Tibial nerve (tissue), 4 donors: Measurements from ENCODE around the gene SRSF10. TPM values are rescaled to one million over a fixed set of nuclear protein-coding genes. Genes with fewer than 3 reads are reported as not detected.
"Not testable (repeated sequence)": the region's sequence is repeated elsewhere in the genome, so short reads cannot be mapped to it uniquely, and the experiment has no call there.

Source experiments
- DNase-seq, 2 donors: peaks; one replicate each; pipeline ENCODE4 v3.0.0-alpha.2; 2019; ENCODE audit warnings: low spot score in 2 of 2
- H3K27ac ChIP-seq, 4 donors: fragments of 200-600 bp; sonication (generic) in 3 of 4; one replicate each; pipeline ENCODE4 v1.5.1; 2017 to 2019; ENCODE audit warnings: mild to moderate bottlenecking in 1 of 4
- H3K27me3 ChIP-seq, 2 donors: fragments of 200-600 bp; sonication (generic) in 1 of 2; one replicate each; pipeline versions ENCODE4 v1.5.1 to v1.6.0; 2017 to 2019
- H3K36me3 ChIP-seq, 3 donors: fragments of 200-600 bp; sonication (generic); one replicate each; pipeline ENCODE4 v1.5.1; 2018 to 2019
- H3K4me1 ChIP-seq, 4 donors: fragments of 200-600 bp; sonication (generic) in 3 of 4; one replicate each; pipeline ENCODE4 v1.5.1; 2017 to 2019
- H3K4me3 ChIP-seq, 4 donors: fragments of 200-600 bp; sonication (generic) in 3 of 4; one replicate each; pipeline ENCODE4 v1.5.1; 2017 to 2019; ENCODE audit warnings: mild to moderate bottlenecking in 1 of 4, moderate library complexity in 1 of 4
- H3K9me3 ChIP-seq, 4 donors: fragments of 200-600 bp; sonication (generic) in 3 of 4; one replicate each; pipeline ENCODE4 v1.5.1; 2017 to 2019
- EP300 ChIP-seq, 2 donors: sonication (generic); formaldehyde crosslinking; IDR thresholded peaks; one replicate each; pipeline ENCODE4 v1.6.1; 2017; ENCODE audit warnings: antibody characterized with exemption in 2 of 2, mild to moderate bottlenecking in 1 of 2
- POLR2A ChIP-seq, 2 donors: fragments of 450-650 bp; IDR thresholded peaks; one replicate each; pipeline ENCODE4 v1.6.1; 2017; ENCODE audit warnings: antibody characterized with exemption in 2 of 2, mild to moderate bottlenecking in 2 of 2, moderate library complexity in 2 of 2
- WGBS, 2 donors: methylation state at CpG; one replicate each; pipeline ENCODE4 v1.1.5; 2018; 5-methylcytosine and 5-hydroxymethylcytosine counted together
- total RNA-seq, 4 donors: library from RNA; depleted of rRNA; stranded (reverse); fragments of >200 nt; gene quantifications; one replicate each; pipeline ENCODE4 v1.1.0, GENCODE V29; 2016
- TF ChIP-seq, protein P1 (sequence below), 5 experiments: fragments of 200-600 bp in 3 of 5; fragments of 450-650 bp in 2 of 5; sonication (generic) in 3 of 5; IDR thresholded peaks; one replicate each; pipeline ENCODE4 v1.5.1; 2016 to 2019; ENCODE audit warnings: antibody characterized with exemption in 5 of 5, mild to moderate bottlenecking in 3 of 5, moderate library complexity in 2 of 5

The SRSF10 gene
- total RNA-seq, 4 donors from 2014 or later, result 58.6 to 113 (median 89.9) TPM

- DNase-seq, result no peak
- Histone ChIP-seq H3K9me3 (peaks cover 0 to 9% (median 0%) of the 10 kb centered on the region in 4 donors), H3K4me1 (peaks cover 0 to 24% (median 2%) of the 10 kb centered on the region in 4 donors), H3K27ac (peak overlapping the region in 1 of 4 donors; percentile 13), H3K36me3 (no peaks in the 10 kb centered on the region), H3K27me3 (no peaks in the 10 kb centered on the region), H3K4me3 (no peak overlapping the region)
- no peak for TF ChIP-seq POLR2A (IDR thresholded peaks at IDR 0.05)
- TF ChIP-seq EP300 (IDR thresholded peaks at IDR 0.05), result no peak
- TF ChIP-seq, protein P1, sequence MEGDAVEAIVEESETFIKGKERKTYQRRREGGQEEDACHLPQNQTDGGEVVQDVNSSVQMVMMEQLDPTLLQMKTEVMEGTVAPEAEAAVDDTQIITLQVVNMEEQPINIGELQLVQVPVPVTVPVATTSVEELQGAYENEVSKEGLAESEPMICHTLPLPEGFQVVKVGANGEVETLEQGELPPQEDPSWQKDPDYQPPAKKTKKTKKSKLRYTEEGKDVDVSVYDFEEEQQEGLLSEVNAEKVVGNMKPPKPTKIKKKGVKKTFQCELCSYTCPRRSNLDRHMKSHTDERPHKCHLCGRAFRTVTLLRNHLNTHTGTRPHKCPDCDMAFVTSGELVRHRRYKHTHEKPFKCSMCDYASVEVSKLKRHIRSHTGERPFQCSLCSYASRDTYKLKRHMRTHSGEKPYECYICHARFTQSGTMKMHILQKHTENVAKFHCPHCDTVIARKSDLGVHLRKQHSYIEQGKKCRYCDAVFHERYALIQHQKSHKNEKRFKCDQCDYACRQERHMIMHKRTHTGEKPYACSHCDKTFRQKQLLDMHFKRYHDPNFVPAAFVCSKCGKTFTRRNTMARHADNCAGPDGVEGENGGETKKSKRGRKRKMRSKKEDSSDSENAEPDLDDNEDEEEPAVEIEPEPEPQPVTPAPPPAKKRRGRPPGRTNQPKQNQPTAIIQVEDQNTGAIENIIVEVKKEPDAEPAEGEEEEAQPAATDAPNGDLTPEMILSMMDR (IDR thresholded peaks at IDR 0.05), result no peak
- WGBS, 2 donors, result 57 to 62% methylated on average over 3 of the region's 5 CpGs
Measured at GRCh38 chr1:24010650-24011049, 30.5 kb upstream of the SRSF10 start.

DNA sequence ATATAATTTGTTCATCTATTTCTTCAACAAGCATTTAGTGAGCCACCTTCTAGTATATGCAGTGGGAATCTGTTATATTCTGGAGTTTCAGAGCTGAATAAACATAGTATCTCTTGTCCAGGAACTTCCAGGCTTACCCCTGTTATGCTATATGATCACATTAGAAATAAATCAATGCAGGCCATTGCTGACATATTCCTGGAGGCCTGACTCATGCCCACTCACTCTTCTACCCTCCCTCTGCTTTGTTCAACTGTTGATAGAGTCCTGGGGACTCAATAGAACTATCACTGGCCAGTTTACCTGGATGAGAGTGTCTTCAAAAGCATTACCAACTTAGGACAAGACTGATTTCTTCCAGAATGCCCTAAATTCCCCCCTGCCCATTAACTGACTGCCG lies 29.3 kb upstream of the SRSF10 start:
- no peak for DNase-seq
- Histone ChIP-seq H3K36me3 (no peaks in the 10 kb centered on the region), H3K4me3 (no peak overlapping the region), H3K27me3 (no peaks in the 10 kb centered on the region), H3K9me3 (peaks cover 0 to 9% (median 0%) of the 10 kb centered on the region in 4 donors), H3K4me1 (peaks cover 0 to 23% (median 0%) of the 10 kb centered on the region in 4 donors), H3K27ac (peak overlapping the region in 1 of 4 donors; percentile 20)
- TF ChIP-seq POLR2A (IDR thresholded peaks at IDR 0.05) (no peak), EP300 (IDR thresholded peaks at IDR 0.05) (no peak)
- TF ChIP-seq, protein P1 (IDR thresholded peaks at IDR 0.05), result no peak
- WGBS, 2 donors, result 68 to 81% methylated on average over 1 of the region's 1 CpG

DNA sequence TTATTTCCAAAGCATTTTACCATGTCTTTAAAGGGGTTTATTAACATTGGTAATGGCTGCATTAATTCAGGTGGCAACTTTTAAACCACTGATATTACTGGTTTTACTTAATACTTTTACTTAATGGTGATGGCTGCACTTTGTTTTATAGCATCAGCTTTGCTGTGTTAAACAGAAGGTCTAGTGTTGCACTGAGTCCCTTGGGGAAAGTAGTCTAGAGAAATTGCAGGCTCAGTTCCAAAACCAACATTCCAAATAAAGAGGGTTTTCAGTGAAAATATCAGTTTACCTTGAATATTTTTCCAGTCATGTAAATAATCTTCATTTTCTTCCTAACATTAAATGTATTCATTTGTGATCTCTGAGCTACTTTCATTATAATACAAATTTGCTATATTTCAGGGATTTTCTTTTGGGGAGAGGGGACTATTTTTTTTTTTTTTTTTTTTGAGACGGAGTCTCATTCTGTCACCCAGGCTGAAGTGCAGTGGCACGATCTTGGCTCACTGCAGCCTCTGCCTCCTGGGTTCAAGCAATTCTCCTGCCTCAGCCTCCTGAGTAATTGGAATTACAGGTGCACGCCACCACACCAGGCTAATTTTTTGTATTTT lies 28.6 kb upstream of the SRSF10 start:
- not testable (repeated sequence) for H3K9me3 ChIP-seq, H3K27me3 ChIP-seq, H3K36me3 ChIP-seq, DNase-seq, H3K4me3 ChIP-seq
- WGBS, 2 donors, result 22 to 44% methylated on average over 3 of the region's 3 CpGs
- peaks cover 0 to 27% (median 0%) of the 10 kb centered on the region in 4 donors for H3K4me1 ChIP-seq
- peak overlapping the region in 1 of 4 donors; percentile 20 for H3K27ac ChIP-seq

- DNase-seq, result no peak
- no peak for TF ChIP-seq EP300 (IDR thresholded peaks at IDR 0.05)
- TF ChIP-seq, protein P1 (IDR thresholded peaks at IDR 0.05), result no peak
- TF ChIP-seq POLR2A (IDR thresholded peaks at IDR 0.05), result no peak
- Histone ChIP-seq H3K9me3 (peaks cover 0 to 9% (median 0%) of the 10 kb centered on the region in 4 donors), H3K4me1 (peaks cover 0 to 34% (median 0%) of the 10 kb centered on the region in 4 donors), H3K27me3 (no peaks in the 10 kb centered on the region), H3K4me3 (no peak overlapping the region), H3K27ac (no peak overlapping the region), H3K36me3 (no peaks in the 10 kb centered on the region)
Measured at GRCh38 chr1:24007079-24007478, 27.0 kb upstream of the SRSF10 start.

GRCh38 chr1:24005163-24005562 lies 25.0 kb upstream of the SRSF10 start:
- DNase-seq, result no peak
- WGBS, 2 donors, result 91 to 93% methylated on average over 3 of the region's 3 CpGs
- Histone ChIP-seq H3K4me3 (no peak overlapping the region), H3K27ac (no peak overlapping the region), H3K36me3 (no peaks in the 10 kb centered on the region), H3K9me3 (peaks cover 0 to 9% (median 0%) of the 10 kb centered on the region in 4 donors), H3K27me3 (no peaks in the 10 kb centered on the region), H3K4me1 (peaks cover 0 to 31% (median 0%) of the 10 kb centered on the region in 4 donors)
- TF ChIP-seq POLR2A (IDR thresholded peaks at IDR 0.05) (no peak), EP300 (IDR thresholded peaks at IDR 0.05) (no peak)
- TF ChIP-seq, protein P1 (IDR thresholded peaks at IDR 0.05), result no peak
